Thoracic aorta (tissue), 2 donors: ENCODE measurements around the gene CST11. TPM values are rescaled to one million over a fixed set of nuclear protein-coding genes. Genes with fewer than 3 reads are reported as not detected.

Experiments
- ATAC-seq: fragments of 150-250 bp; one replicate; pipeline ENCODE4 v1.8.0; 2017; ENCODE audit warnings: low read depth; ENCODE audit not compliant: insufficient number of reproducible peaks, low FRiP score
- DNase-seq: peaks from one replicate; pipeline ENCODE4 v3.0.0-alpha.2; 2020; ENCODE audit warnings: low spot score
- H3K27ac ChIP-seq, 2 donors: fragments of 200-600 bp; sonication (generic); 1 replicate in 1 of 2; 2 replicates in 1 of 2; pipeline ENCODE4 v1.5.1; 2016; ENCODE audit warnings: mild to moderate bottlenecking in 2 of 2, moderate library complexity in 2 of 2
- H3K27me3 ChIP-seq: fragments of 200-600 bp; sonication (generic); replicated peaks from 2 replicates; pipeline ENCODE4 v1.6.0; 2016; ENCODE audit warnings: mild to moderate bottlenecking; ENCODE audit not compliant: insufficient read depth
- H3K36me3 ChIP-seq: fragments of 200-600 bp; sonication (generic); one replicate; pipeline ENCODE4 v1.5.1; 2016
- H3K4me1 ChIP-seq, 2 donors: fragments of 200-600 bp; sonication (generic); 1 replicate in 1 of 2; 2 replicates in 1 of 2; pipeline versions ENCODE4 v1.5.1 to v1.6.0; 2016; ENCODE audit warnings: low read depth in 2 of 2, mild to moderate bottlenecking in 1 of 2; ENCODE audit not compliant: control insufficient read depth in 1 of 2
- H3K4me3 ChIP-seq: fragments of 200-600 bp; sonication (generic); 2 replicates; pipeline ENCODE4 v1.5.1; 2016; ENCODE audit warnings: mild to moderate bottlenecking
- H3K9me3 ChIP-seq: fragments of 200-600 bp; sonication (generic); 2 replicates; pipeline ENCODE4 v1.5.1; 2016
- CTCF ChIP-seq: fragments of 200-600 bp; sonication (generic); IDR thresholded peaks from one replicate; pipeline ENCODE4 v1.5.1; 2019; ENCODE audit warnings: antibody characterized with exemption
- total RNA-seq, 2 donors: library from RNA; depleted of rRNA; stranded (reverse); fragments of >200 nt; gene quantifications; one replicate each; pipeline versions ENCODE4 v1.1.0 to v1.2.3, GENCODE V29; 2016

The CST11 gene
- total RNA-seq, 2 donors from 2014 or later, result not detected

GRCh38 chr20:23454816-23455215 lies 2.1 kb upstream of the CST11 start:
- Histone ChIP-seq H3K9me3 (no peaks in the 10 kb centered on the region), H3K4me1 (no peaks in the 10 kb centered on the region), H3K27me3 (no peaks in the 10 kb centered on the region), H3K27ac (no peak overlapping the region), H3K36me3 (no peaks in the 10 kb centered on the region), H3K4me3 (no peak overlapping the region)
- no peak for DNase-seq
- no peak for TF ChIP-seq CTCF
- no peak for ATAC-seq

DNA sequence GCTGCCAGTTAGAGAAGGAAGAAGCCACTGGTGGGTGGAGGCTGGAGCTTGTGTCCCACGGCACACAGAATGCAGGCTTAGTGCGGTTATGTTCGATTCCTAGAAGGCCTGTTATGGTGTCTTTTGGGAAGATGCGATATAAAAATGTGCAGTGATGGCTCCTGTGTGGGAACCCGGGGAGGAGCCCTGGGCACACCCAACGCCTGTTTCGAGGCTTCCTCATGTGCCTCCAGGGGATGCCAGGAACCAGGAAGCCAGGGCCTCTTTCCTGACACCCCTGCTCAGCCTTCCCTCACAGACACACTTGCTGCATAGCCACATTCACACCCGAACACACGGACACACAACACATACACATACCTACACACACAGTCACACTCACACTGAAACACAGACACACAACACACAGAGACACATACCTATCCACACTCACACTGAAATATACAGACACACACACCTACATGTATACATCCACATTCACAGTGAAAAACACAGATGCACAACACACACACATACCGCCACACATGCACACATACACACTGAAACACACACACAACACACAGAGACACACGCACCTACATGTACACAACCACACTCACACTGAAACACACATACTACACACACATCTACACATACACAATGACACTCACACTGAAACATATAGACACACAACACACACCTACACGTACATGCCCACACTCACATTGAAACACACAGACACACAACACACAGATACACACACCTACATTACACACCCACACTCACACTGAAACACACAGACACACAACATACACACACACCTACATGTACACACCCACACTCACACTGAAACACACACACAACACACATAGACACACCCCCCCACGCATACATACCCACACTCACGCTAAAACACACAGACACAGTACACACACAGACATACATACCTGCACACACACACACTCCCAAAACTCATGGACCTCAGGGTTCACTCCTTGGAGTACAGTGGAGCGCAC lies 1.2 kb upstream of the CST11 start:
- Histone ChIP-seq H3K9me3 (no peaks in the 10 kb centered on the region), H3K4me3 (no peak overlapping the region), H3K4me1 (no peaks in the 10 kb centered on the region), H3K27me3 (no peaks in the 10 kb centered on the region), H3K27ac (no peak overlapping the region), H3K36me3 (no peaks in the 10 kb centered on the region)
- no peak for ATAC-seq
- no peak for DNase-seq
- no peak for TF ChIP-seq CTCF

- DNase-seq (no peak), ATAC-seq (no peak)
- Histone ChIP-seq H3K36me3 (no peaks in the 10 kb centered on the region), H3K27ac (no peak overlapping the region), H3K4me3 (no peak overlapping the region), H3K27me3 (no peaks in the 10 kb centered on the region), H3K4me1 (no peaks in the 10 kb centered on the region), H3K9me3 (no peaks in the 10 kb centered on the region)
- TF ChIP-seq CTCF, result no peak
Measured at GRCh38 chr20:23451956-23452487, 654 bp downstream of the CST11 start.

DNA sequence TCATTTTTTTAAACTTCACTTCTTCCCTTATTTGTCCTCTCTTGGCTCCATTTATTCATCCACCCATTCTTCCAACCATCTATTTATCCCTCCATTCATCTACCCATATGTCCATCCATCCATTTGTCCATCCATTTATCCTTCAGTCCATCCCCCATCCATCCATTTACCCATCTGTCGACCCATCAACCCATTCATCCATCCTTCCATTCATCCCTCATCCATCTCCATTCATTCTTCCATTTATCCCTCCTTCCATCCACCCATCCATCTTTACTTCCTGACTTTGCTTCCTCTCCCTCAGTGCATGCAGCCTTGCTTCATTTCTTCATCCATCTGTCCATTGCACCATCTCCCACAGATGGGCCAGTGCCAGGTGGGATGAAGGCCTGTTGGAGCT lies 1.8 kb downstream of the CST11 start:
- Histone ChIP-seq H3K9me3 (no peaks in the 10 kb centered on the region), H3K4me3 (no peak overlapping the region), H3K36me3 (no peaks in the 10 kb centered on the region), H3K4me1 (no peaks in the 10 kb centered on the region), H3K27ac (no peak overlapping the region), H3K27me3 (no peaks in the 10 kb centered on the region)
- DNase-seq (no peak), ATAC-seq (no peak)
- no peak for TF ChIP-seq CTCF

GRCh38 chr20:23449421-23449820 lies 3.3 kb downstream of the CST11 start:
- H3K4me3 ChIP-seq, result no peak overlapping the region
- H3K9me3 ChIP-seq, result no peaks in the 10 kb centered on the region
- no peaks in the 10 kb centered on the region for H3K27me3 ChIP-seq
- no peak for TF ChIP-seq CTCF
- ATAC-seq, result no peak
- no peaks in the 10 kb centered on the region for H3K36me3 ChIP-seq
- H3K4me1 ChIP-seq, result no peaks in the 10 kb centered on the region
- no peak overlapping the region for H3K27ac ChIP-seq
- DNase-seq, result no peak
